ENCODE measurements around the gene SSU72.

Gene SSU72

GRCh38 chr1:1544544-1544943, 30.1 kb downstream of the SSU72 start:
- WGBS, result 96% methylated on average over 10 of the region's 10 CpGs
- no peak overlapping the region for H3K27ac ChIP-seq (ENCODE audit: low read depth, low read length)

GRCh38 chr1:1543706-1544099, 31.0 kb downstream of the SSU72 start:
- no peak overlapping the region for H3K9ac ChIP-seq (ENCODE audit: low read depth, low read length)
- H3K4me1 ChIP-seq (ENCODE audit: insufficient read depth, low read length), result no peaks in the 10 kb centered on the region
- H3K27ac ChIP-seq (ENCODE audit: low read depth, low read length), result no peak overlapping the region
- H3K36me3 ChIP-seq (ENCODE audit: insufficient read depth, low read length), result peaks cover 35% of the 10 kb centered on the region
- no peak overlapping the region for H3K4me3 ChIP-seq (ENCODE audit: low read length)
- H3K9me3 ChIP-seq (ENCODE audit: insufficient read depth, low read depth, low read length), result no peaks in the 10 kb centered on the region
- H3K27me3 ChIP-seq (ENCODE audit: insufficient read depth, low read length), result no peaks in the 10 kb centered on the region
- 88% methylated on average over 19 of the region's 19 CpGs for WGBS

More at GRCh38 chr1:1544544-1544943, 30.1 kb downstream of the SSU72 start:
- Histone ChIP-seq H3K36me3 (ENCODE audit: insufficient read depth, low read length) (peaks cover 38% of the 10 kb centered on the region), H3K9ac (ENCODE audit: low read depth, low read length) (no peak overlapping the region), H3K9me3 (ENCODE audit: insufficient read depth, low read depth, low read length) (no peaks in the 10 kb centered on the region), H3K4me1 (ENCODE audit: insufficient read depth, low read length) (no peaks in the 10 kb centered on the region), H3K27me3 (ENCODE audit: insufficient read depth, low read length) (no peaks in the 10 kb centered on the region), H3K4me3 (ENCODE audit: low read length) (no peak overlapping the region)

GRCh38 chr1:1542766-1543705, 31.6 kb downstream of the SSU72 start:
- Histone ChIP-seq H3K9ac (ENCODE audit: low read depth, low read length) (no peak overlapping the region), H3K27ac (ENCODE audit: low read depth, low read length) (no peak overlapping the region), H3K36me3 (ENCODE audit: insufficient read depth, low read length) (peaks cover 35% of the 10 kb centered on the region), H3K9me3 (ENCODE audit: insufficient read depth, low read depth, low read length) (no peaks in the 10 kb centered on the region), H3K4me1 (ENCODE audit: insufficient read depth, low read length) (no peaks in the 10 kb centered on the region), H3K4me3 (ENCODE audit: low read length) (no peak overlapping the region), H3K27me3 (ENCODE audit: insufficient read depth, low read length) (no peaks in the 10 kb centered on the region)
- 91% methylated on average over 45 of the region's 45 CpGs for WGBS

GRCh38 chr1:1541956-1542765, 32.5 kb downstream of the SSU72 start:
- H3K27me3 ChIP-seq (ENCODE audit: insufficient read depth, low read length), result no peaks in the 10 kb centered on the region

GRCh38 chr1:1540818-1541628, 33.6 kb downstream of the SSU72 start:
- Histone ChIP-seq H3K36me3 (ENCODE audit: insufficient read depth, low read length) (peaks cover 35% of the 10 kb centered on the region), H3K27me3 (ENCODE audit: insufficient read depth, low read length) (no peaks in the 10 kb centered on the region), H3K4me1 (ENCODE audit: insufficient read depth, low read length) (no peaks in the 10 kb centered on the region), H3K9ac (ENCODE audit: low read depth, low read length) (peak overlapping the region; percentile 57), H3K27ac (ENCODE audit: low read depth, low read length) (peak overlapping the region; percentile 53; the same call in 1 of the 2 replicates), H3K4me3 (ENCODE audit: low read length) (peak overlapping the region; percentile 49), H3K9me3 (ENCODE audit: insufficient read depth, low read depth, low read length) (no peaks in the 10 kb centered on the region)
- 53% methylated on average over 53 of the region's 53 CpGs for WGBS

More at GRCh38 chr1:1541956-1542765, 32.5 kb downstream of the SSU72 start:
- Histone ChIP-seq H3K27ac (ENCODE audit: low read depth, low read length) (no peak overlapping the region), H3K4me3 (ENCODE audit: low read length) (no peak overlapping the region), H3K36me3 (ENCODE audit: insufficient read depth, low read length) (peaks cover 37% of the 10 kb centered on the region), H3K9ac (ENCODE audit: low read depth, low read length) (no peak overlapping the region), H3K9me3 (ENCODE audit: insufficient read depth, low read depth, low read length) (no peaks in the 10 kb centered on the region), H3K4me1 (ENCODE audit: insufficient read depth, low read length) (no peaks in the 10 kb centered on the region)
- 94% methylated on average over 37 of the region's 37 CpGs for WGBS

GRCh38 chr1:1540090-1540817, 34.4 kb downstream of the SSU72 start, which contains the start of gene TMEM240:
Gene TMEM240, minus strand, starts transcription at chr1:1540624. Its CDS starts 278 bp downstream, at chr1:1540346.
- WGBS, result under 1% methylated on average over 97 of the region's 100 CpGs
- Histone ChIP-seq H3K9me3 (ENCODE audit: insufficient read depth, low read depth, low read length) (no peaks in the 10 kb centered on the region), H3K4me1 (ENCODE audit: insufficient read depth, low read length) (no peaks in the 10 kb centered on the region), H3K4me3 (ENCODE audit: low read length) (peak within 1 kb of the TSS; percentile 71), H3K27ac (ENCODE audit: low read depth, low read length) (peak within 1 kb of the TSS; percentile 53; the same call in 1 of the 2 replicates), H3K9ac (ENCODE audit: low read depth, low read length) (peak within 1 kb of the TSS; percentile 73), H3K36me3 (ENCODE audit: insufficient read depth, low read length) (peaks cover 35% of the 10 kb centered on the region), H3K27me3 (ENCODE audit: insufficient read depth, low read length) (no peaks in the 10 kb centered on the region)

- Histone ChIP-seq H3K4me3 (ENCODE audit: low read length) (peak overlapping the region; percentile 71), H3K27me3 (ENCODE audit: insufficient read depth, low read length) (no peaks in the 10 kb centered on the region), H3K36me3 (ENCODE audit: insufficient read depth, low read length) (peaks cover 30% of the 10 kb centered on the region), H3K27ac (ENCODE audit: low read depth, low read length) (no peak overlapping the region), H3K9me3 (ENCODE audit: insufficient read depth, low read depth, low read length) (no peaks in the 10 kb centered on the region), H3K4me1 (ENCODE audit: insufficient read depth, low read length) (no peaks in the 10 kb centered on the region), H3K9ac (ENCODE audit: low read depth, low read length) (peak overlapping the region; percentile 73)
- 9% methylated on average over 66 of the region's 66 CpGs for WGBS
Measured at GRCh38 chr1:1539310-1540089, 35.2 kb downstream of the SSU72 start.

GRCh38 chr1:1538989-1539309, 35.7 kb downstream of the SSU72 start:
- peak overlapping the region; percentile 71 for H3K4me3 ChIP-seq (ENCODE audit: low read length)
- H3K27me3 ChIP-seq (ENCODE audit: insufficient read depth, low read length), result no peaks in the 10 kb centered on the region
- peaks cover 28% of the 10 kb centered on the region for H3K36me3 ChIP-seq (ENCODE audit: insufficient read depth, low read length)
- H3K27ac ChIP-seq (ENCODE audit: low read depth, low read length), result no peak overlapping the region
- no peaks in the 10 kb centered on the region for H3K4me1 ChIP-seq (ENCODE audit: insufficient read depth, low read length)
- 0 out of 2 replicates have a peak overlapping the region, but pooled peaks have one; percentile 73 for H3K9ac ChIP-seq (ENCODE audit: low read depth, low read length)
- no peaks in the 10 kb centered on the region for H3K9me3 ChIP-seq (ENCODE audit: insufficient read depth, low read depth, low read length)
- 89% methylated on average over 18 of the region's 18 CpGs for WGBS

- H3K36me3 ChIP-seq (ENCODE audit: insufficient read depth, low read length), result peaks cover 24% of the 10 kb centered on the region
Measured at GRCh38 chr1:1538334-1538733, 36.3 kb downstream of the SSU72 start.

More at GRCh38 chr1:1538334-1538733, 36.3 kb downstream of the SSU72 start:
- no peaks in the 10 kb centered on the region for H3K27me3 ChIP-seq (ENCODE audit: insufficient read depth, low read length)
- 93% methylated on average over 23 of the region's 23 CpGs for WGBS
- H3K4me3 ChIP-seq (ENCODE audit: low read length), result no peak overlapping the region
- no peaks in the 10 kb centered on the region for H3K9me3 ChIP-seq (ENCODE audit: insufficient read depth, low read depth, low read length)
- H3K9ac ChIP-seq (ENCODE audit: low read depth, low read length), result no peak overlapping the region
- no peaks in the 10 kb centered on the region for H3K4me1 ChIP-seq (ENCODE audit: insufficient read depth, low read length)
- no peak overlapping the region for H3K27ac ChIP-seq (ENCODE audit: low read depth, low read length)
